ENCODE data around the gene HDAC3.

The HDAC3 gene

DNA sequence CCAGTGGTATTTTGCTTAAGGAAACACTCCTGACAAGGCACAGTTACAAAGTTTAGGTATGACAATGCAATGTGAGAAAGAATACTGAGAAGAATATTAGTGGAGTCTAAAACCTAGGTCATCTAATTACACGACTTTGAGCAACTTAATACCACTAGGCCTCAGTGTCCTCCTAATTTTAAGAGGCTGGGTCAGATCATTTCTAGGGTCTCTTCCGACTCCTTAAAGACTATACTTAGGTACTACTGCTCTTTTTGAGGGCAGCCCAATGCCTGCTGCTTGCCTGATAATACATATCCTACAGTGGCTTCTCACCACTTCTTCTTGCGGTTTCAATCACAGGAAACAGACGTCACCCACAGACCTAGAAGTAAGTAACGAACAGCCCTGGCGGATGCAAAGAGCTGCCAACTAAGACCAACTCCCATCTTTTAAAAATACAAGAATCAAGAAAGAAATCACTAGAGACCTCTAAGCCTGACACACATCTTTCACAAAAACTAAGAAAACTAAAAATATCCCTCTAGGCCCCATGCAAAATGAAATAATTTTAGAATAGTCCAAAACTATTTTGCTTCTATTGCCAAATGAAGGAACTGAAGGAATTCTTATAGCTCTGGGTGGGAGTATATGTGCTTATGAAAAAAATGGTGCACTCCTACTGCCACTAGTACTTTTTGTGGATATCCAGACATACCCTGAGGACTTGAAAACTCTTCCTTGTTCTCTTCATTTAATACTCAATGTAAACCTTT, 30.9 kb downstream of the HDAC3 start:
- peak; percentile 97 for FAIRE-seq

DNA sequence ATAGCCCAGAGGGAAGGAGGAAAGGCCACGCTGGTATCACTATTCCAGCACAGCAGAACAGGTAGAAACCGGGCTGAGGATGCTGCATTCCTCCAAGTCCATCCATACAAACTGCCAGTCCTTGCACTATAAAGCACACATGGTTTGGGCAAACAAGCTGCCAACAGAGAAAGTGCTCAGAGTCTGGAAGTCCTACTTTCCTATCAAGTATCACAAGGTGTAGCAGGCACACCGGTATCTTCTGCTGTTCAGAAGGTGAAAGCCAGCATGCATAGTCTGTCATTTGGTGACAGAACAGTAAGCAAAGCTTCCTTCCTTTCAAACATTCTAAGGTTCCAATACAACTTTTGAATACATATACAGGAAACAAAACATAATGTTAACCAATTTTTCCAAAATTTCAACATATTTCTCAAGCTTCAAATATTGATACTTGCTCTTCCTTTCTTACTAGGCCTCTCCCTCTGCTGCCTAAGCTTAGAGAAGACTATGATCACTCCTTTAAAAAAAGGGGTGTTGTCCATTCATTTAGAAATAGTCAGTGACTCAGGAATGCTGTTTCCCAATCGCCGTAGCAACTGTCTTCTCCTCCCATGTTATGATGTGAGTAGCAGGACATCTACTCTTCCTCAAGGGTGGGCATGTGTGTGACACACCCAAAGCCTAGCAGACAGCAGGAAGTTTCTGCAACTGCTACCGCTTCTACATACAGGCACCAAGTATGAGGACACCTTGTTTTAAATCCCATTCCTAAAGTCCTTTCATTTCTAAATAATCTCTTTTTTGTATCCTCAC, 32.5 kb downstream of the HDAC3 start:
- FAIRE-seq (peak; percentile 81), DNase-seq (ENCODE audit: insufficient read length, low spot score) (no peak)

More for the DNA sequence above, 30.9 kb downstream of the HDAC3 start:
- peak; percentile 27 for DNase-seq (ENCODE audit: insufficient read length, low spot score)

DNA sequence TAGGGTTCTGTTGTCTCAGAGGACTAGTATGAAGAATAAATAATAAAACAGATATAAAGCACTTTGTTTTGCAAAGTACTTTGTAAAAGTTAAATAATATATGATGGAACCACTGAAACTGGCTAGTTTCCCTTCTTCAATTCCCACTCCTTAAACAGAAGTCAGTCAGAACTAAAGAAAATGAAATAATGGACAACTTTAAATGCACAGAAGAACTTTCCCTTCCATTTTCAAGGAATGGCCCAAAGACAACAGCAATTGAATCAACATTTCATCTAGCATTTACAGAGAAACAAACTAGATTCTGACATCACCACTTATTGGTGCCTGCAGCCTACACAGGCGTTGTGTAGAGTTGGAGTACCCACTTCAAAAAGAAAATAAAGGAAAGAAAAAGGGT, 34.0 kb downstream of the HDAC3 start:
- peak; percentile 31 for FAIRE-seq
- DNase-seq (ENCODE audit: insufficient read length, low spot score): no peak

DNA sequence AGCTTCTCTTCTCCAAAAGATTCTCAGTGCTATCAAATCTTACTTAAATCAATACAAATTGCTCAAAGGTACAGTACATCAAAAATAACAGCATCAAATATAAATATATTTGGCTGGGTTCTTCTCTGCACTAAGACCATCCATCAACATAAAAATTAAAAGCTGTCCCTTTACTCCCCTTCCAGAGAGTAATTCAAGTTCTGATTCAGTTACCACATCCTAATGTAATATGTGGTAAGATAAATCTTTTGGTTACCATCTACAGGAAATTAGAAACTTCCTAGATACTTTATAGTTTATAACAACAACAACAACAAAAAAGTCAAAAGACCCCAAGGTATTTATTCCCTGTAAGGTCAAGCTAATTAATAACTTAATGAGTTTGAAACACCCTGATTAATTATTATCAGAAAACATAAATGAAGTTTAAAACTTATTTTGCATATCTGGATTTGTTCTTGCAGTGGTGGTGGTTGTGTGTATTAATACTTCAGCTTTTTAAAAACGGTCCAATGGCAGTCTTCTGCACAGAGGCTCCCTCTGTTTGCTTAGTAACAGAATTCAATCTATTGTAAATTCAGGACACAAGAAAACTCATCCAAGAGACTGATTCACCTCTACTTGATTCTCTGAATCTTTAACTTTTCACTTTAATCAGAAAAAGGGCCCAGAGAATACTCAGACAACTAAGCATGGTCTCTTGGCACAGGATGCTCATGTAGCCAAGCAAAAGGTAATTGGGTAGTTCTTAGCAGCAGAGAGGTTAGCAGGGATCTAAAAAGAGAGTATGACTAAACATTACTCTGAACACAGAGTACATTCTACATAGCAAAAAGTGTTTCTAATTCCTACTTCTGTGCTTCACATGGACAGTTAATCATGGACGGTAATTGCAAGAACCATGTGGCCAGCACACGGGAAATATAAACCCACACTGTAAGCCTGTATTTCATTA, 38.0 kb downstream of the HDAC3 start:
- FAIRE-seq (no peak), DNase-seq (ENCODE audit: insufficient read length, low spot score) (no peak)

DNA sequence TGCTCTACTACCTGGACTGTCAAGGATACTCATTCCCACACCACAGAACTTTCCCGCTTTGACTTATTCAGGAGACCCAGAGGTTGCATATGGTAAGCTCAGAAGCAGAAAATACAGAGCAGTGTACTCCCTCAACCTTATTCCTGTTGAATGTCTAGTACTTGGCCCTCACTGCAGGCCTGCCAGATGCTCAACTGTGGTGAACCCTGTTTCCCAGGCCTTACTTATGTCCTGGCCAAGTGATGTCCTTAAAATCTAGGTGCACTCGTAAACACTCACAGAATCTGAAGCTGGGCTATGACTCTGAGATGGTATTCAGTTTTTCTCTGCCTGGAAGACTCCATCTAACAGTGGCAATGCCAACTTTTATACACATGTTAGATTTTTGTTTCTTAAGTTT, 38.8 kb downstream of the HDAC3 start:
- FAIRE-seq (no peak), DNase-seq (ENCODE audit: insufficient read length, low spot score) (no peak)

DNA sequence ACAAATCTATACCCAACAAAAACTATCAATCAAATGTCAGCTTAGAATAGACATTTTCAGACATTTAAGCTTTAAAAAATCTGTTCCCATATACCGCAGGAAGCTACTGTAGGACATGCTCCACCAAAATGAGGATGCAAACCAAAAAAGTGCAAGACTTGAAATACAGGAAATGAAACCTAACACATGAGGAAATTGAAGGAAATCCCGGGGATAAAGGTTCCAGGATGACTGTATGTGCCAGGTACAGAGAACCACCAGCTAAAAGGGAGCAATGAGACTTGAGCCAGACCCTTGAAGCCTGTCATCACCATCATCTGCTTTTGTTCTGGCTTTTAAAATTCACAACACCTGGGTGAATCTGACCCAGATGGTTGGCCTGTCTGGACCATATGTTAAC, 39.3 kb downstream of the HDAC3 start:
- DNase-seq (ENCODE audit: insufficient read length, low spot score) (no peak), FAIRE-seq (no peak)

DNA sequence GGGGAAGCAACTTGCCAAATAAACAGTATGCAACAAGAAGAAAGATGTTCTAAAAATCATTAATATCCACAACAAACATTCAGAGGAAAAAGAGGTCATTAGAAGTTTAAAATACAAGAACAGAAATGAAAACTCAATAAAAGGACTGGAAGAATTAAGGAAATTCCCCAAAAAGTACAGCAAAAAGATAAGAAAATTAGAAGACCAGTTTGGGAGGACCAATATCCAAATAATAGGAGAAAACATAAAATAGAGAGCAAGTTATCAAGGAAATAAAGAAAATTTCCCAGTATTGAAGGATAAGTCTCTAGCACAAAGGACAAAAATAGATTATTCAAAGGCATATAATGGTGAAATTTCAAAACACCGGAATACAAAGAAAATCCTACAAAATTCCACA, 39.8 kb downstream of the HDAC3 start:
- no peak for FAIRE-seq
- no peak for DNase-seq (ENCODE audit: insufficient read length, low spot score)

DNA sequence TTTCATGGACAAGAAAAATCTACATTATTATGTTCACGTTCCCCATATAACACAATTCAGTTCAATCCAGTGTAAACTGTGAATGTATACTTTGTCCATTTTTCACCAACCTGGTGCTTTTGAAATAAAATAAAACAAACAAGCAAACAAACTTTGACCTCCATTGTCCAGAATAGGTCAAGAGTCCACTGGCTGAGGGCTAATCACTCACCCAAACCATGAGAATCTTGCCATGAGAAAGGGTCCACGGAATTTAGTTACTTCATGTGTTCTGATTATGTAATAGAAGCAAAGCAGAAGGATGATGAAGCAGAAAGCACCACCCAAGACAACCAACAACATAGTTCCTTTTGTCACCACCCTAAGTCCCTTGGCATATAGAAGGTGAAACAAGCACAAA, 46.5 kb downstream of the HDAC3 start:
- FAIRE-seq: no peak
- no peak for DNase-seq (ENCODE audit: insufficient read length, low spot score)

DNA sequence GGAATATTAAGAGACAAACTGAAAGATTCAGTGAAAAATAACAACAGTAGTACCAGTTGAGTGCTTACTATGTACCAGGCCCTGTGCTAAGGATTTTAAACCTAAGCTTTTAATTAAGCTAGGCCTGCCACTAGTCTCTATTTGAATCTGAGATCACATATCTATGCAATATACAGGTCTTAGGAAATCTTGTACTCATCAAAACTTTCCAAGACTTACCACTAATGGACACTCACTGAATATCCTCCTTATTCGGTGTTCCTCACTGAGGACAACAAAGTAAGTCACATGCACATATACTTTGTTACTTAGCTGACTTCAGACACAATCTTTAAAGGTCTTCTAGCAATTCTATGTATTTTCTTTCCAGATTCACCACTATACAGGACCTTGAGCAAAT, 50.4 kb downstream of the HDAC3 start:
- DNase-seq (ENCODE audit: insufficient read length, low spot score): no peak
- FAIRE-seq: no peak

DNA sequence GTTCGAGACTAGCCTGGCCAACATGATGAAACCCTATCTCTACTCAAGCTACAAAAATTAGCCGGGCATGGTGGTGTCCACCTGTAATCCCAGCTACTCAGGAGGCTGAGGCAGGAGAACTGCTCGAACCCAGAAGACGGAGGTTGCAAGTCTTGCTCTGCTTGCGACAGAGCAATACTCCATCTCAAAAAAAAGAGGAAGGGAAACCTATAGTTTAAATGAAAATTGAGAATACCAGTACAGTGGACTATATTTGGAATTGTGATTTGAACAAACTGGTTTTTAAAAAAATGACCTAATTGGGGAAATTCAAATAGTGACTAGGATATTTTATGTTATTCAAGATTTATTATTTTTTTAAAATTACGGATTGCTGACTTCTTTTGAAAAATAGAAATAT, 51.1 kb downstream of the HDAC3 start:
- FAIRE-seq (no peak), DNase-seq (ENCODE audit: insufficient read length, low spot score) (no peak)

DNA sequence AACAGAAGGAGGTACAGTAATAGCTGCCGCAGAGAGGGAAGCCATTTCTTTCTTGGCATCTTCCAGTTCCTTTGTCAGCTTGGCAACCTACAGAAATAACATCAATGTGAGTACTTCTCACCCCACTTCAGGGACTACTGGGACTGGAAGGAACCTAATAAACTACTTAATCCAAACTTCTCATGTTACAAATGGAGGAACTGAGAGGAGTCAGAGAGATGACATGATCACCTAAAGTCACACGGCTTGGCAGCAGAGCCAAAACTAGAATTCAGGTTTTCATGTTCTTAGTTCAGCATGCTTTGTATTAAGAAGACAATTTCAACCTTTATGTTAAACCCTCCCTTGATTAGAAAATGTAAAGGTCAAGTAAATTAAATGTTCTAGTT, 62.5 kb downstream of the HDAC3 start:
- FAIRE-seq: no peak
- no peak for DNase-seq (ENCODE audit: insufficient read length, low spot score)

DNA sequence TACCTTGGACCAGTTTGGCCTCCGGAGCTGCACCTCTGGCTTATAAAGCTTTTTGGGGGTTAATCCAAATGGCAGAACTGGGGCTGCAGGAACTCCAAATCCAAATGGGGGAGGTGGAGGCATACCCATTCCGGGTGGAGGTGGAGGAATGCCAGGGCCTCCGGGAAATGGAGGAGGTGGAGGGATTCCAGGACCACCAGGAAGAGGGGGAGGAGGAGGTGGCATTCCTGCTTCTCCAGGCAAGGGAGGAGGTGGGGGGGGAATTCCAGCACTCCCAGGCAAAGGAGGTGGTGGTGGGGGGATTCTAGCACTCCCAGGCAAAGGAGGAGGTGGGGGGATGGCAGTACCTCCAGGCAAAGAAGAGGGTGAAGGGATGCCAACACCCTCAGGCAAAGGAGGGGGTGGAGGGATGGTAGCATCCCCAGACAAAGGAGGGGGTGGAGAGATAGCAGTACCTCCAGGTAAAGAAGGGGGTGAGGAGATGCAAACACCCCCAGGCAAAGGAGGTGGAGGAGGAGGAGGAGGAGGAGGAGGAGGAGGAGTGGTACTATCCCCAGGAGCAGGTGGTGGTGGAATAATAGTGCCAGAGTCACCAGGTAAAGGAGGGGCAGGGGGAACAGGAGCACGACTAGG, 63.0 kb downstream of the HDAC3 start:
- FAIRE-seq (no peak), DNase-seq (ENCODE audit: insufficient read length, low spot score) (no peak)
